Activated CD4-positive, CD25-positive, alpha-beta regulatory T cell treated with anti-CD3 and anti-CD28 coated beads, Interleukin-2, amount 50 U/mL, for 24 hours (primary cell): ENCODE measurements around the gene AFF3.
"Not testable (repeated sequence)": the region's sequence is repeated elsewhere in the genome, so short reads cannot be mapped to it uniquely, and the experiment has no call there.

Experiments
- ATAC-seq, 2 donors: fragments of 150-1000 bp; cut with Tn5 transposase; one replicate each; pipeline ENCODE4 v1.10.0; 2021; ENCODE audit warnings: mild to moderate bottlenecking in 1 of 2, moderate library complexity in 1 of 2

The AFF3 gene

GRCh38 chr2:100142393-100142792 lies at the start of gene AFF3:
AFF3 (minus strand) TSS chr2:100142590; CDS start chr2:100104454, 38,136 bp downstream.
- peak; percentile 82 to 87 for ATAC-seq

- no peak for ATAC-seq
These were observed 47.0 kb upstream of the AFF3 start for GRCh38 chr2:100189387-100189786.

GRCh38 chr2:100188326-100188725 lies 45.9 kb upstream of the AFF3 start:
- no peak for ATAC-seq

- ATAC-seq: no peak
These were observed 43.7 kb upstream of the AFF3 start for GRCh38 chr2:100186126-100186525.

- ATAC-seq: no peak
These were observed 43.1 kb upstream of the AFF3 start for GRCh38 chr2:100185516-100185915.

GRCh38 chr2:100185105-100185504 lies 42.7 kb upstream of the AFF3 start:
- ATAC-seq: no peak

GRCh38 chr2:100184055-100184737 lies 41.8 kb upstream of the AFF3 start:
- ATAC-seq: no peak

- ATAC-seq: no peak
These were observed 40.3 kb upstream of the AFF3 start for GRCh38 chr2:100182494-100183361.

- no peak for ATAC-seq
These were observed 38.1 kb upstream of the AFF3 start for GRCh38 chr2:100180503-100180902.

- no peak for ATAC-seq
These were observed 37.4 kb upstream of the AFF3 start for GRCh38 chr2:100179806-100180205.

- ATAC-seq: no peak
These were observed 36.5 kb upstream of the AFF3 start for GRCh38 chr2:100178864-100179263.

- peak in 1 of 2 donors; percentile 41 for ATAC-seq
These were observed 35.8 kb upstream of the AFF3 start for GRCh38 chr2:100178085-100178788.

- ATAC-seq: no peak
These were observed 34.5 kb upstream of the AFF3 start for GRCh38 chr2:100176925-100177324.

- no peak for ATAC-seq
These were observed 31.6 kb upstream of the AFF3 start for GRCh38 chr2:100174026-100174431.

- no peak for ATAC-seq
These were observed 24.3 kb upstream of the AFF3 start for GRCh38 chr2:100166701-100167100.

- no peak for ATAC-seq
These were observed 21.2 kb upstream of the AFF3 start for GRCh38 chr2:100163605-100164004.

GRCh38 chr2:100161945-100162620 lies 19.7 kb upstream of the AFF3 start:
- ATAC-seq: no peak

- no peak for ATAC-seq
These were observed 18.0 kb upstream of the AFF3 start for GRCh38 chr2:100160396-100160795.

GRCh38 chr2:100151832-100152231 lies 9.4 kb upstream of the AFF3 start:
- ATAC-seq: not testable (repeated sequence)

- peak in 1 of 2 donors; percentile 87 for ATAC-seq
These were observed 8.9 kb upstream of the AFF3 start for GRCh38 chr2:100151310-100151709.

GRCh38 chr2:100148883-100149282 lies 6.5 kb upstream of the AFF3 start:
- ATAC-seq: no peak

GRCh38 chr2:100146657-100146960 lies 4.2 kb upstream of the AFF3 start:
- ATAC-seq: no peak
